NCI-H1417 (cell line): ENCODE data around the gene NR5A2.
"Not testable (repeated sequence)": the region's sequence is repeated elsewhere in the genome, so short reads cannot be mapped to it uniquely, and the experiment has no call there.

Experiments
- DNase-seq, 3 experiments: peaks; one replicate each; lab custom pipeline; 2025; lab: John Stamatoyannopoulos, UW

The NR5A2 gene

DNA sequence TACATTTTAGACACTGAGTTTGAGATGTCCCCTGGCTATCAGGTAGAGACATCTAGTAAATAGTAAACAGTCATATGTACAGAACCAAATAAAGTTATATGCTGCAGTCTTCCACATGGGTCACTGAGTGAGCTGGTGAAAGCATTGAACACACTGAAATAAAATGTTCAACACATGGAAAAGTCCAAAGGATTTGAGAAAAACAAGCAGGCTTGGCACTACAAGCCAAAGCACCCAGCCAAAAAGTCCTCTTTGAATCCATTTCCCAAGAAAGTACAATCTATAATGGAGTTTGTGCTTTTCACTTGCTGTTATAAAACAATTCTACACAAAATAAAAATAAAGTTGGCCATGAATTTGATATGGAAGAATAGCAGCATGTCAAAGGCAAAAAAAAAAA is 135.4 kb downstream of the NR5A2 start:
- DNase-seq = no peak

DNA sequence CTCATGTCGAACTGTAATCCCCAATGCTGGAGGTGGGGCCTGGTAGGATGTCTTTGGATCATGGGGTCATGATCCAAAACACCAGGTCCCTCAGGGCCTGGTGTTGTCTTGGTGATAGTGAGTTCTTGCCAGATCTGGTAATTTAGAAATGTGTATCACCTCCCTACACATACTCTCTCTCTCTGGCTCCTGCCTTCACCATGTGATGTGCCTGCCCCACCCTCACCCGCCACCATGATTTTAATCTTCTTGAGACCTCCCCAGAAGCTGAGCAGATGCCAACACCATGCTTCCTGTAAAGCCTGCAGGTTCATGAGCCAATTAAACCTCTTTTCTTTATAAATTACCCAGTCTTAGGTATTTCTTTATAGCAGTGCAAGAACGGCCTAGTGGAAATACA is 136.4 kb downstream of the NR5A2 start:
- DNase-seq = no peak

DNA sequence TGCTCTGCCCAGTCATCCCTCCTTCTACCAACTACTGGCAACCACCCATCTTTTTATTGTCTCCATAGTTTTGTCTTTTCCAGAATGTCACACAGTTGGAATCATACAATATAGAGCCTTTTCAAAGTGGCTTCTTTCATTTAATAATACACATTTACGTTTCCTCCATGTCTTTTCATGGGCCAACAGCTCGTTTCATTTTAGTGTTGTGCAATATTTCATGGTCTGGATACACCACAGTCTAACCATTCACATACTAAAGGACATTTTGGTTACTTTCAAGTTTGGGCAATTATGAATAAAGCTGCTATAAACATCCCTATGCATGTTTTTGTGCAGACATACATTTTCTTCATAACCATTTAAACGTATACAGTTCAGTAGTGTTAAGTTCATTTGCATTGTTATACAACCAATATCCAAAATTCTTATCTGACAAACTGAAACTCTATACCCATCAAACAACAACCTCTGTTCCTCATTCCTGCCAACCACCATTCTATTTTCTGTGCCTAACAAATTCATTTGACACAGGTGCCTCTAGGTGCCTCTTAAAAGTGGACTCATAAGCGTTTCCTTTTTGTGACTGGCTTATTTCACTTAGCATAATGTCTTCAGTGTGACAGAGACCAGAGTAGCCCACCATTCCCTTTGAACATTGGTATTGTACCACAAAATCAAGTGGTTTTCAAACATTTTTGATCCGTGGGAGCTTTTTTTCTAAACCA is 138.1 kb downstream of the NR5A2 start:
- no peak for DNase-seq

DNA sequence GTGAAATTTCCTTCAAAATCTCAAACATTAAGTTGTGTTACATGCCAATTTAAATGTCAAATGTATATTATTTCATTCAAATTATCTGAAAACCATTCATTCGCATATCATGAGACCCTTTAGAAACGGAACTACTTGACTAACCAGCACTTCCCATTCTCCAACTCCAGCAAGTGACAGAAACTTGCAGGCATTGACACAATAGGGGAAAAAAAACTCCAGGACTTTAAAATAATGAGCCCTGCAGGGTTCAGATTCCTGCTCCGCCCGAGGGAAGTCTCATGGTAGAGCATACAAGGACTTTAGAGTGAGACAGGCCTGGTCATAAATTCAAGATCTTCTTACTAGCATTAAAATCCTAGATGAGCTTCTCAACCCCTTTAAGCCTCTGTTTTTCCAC is 138.9 kb downstream of the NR5A2 start:
- DNase-seq = no peak

DNA sequence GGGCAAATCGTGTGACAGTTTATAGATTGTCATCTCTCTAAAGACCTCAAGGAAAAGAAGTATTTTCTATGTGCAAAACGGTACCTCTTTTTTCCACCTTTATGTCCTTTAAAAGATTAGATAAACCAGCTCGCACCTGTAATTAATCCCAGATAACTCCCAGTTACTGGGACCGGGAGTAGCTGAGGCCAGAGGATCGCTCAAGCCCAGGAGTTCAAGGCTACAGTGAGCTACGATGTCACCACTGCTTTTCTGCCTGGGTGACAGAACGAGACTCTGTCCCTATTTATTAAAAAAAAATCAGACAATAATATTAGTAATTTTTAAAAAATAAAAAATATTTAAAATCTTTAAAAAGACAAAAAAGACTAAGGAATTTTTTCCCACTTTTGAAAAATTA is 141.4 kb downstream of the NR5A2 start:
- DNase-seq = no peak

DNA sequence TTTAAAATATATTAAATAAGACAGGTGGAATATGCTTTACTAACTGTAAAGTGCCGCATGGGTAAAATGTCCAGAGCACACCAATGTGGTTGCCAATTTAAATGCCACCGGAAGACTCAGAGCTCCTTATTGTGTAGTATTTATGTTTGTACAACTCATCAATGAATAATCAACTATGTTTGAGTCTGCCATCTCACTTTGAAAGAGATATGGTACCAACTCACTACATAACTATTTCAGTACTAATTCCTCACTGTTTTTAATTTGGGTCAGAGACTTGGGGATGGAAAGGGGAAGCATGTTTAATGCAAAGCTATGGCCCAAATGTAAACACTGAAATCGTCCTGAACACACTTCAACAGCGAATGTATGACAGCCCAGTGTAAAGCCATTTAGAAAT is 144.8 kb downstream of the NR5A2 start:
- DNase-seq = no peak

DNA sequence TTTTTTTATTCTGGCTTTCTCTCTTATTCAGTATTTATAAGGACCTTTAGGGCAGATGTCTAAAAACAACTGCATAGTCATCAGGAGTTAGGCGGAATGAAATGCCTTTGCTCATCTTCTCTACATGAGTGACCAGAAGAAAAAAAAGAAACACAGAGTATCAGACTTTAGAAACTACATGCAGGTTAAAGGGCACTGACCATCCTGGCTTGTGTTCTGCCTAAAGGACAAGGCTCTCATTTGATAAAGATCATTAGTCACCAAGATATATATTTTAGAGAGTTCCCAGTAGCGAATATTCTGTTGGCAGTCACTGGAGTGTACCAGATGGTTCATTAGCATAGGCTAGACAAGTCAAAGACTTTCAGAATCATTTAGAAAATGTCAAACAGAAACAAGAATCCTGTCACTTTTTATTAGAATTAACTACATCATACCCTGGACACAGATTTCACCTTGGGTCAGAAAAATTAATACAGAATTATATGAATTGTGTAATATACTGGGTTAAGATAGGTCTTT is 145.6 kb downstream of the NR5A2 start:
- no peak for DNase-seq

DNA sequence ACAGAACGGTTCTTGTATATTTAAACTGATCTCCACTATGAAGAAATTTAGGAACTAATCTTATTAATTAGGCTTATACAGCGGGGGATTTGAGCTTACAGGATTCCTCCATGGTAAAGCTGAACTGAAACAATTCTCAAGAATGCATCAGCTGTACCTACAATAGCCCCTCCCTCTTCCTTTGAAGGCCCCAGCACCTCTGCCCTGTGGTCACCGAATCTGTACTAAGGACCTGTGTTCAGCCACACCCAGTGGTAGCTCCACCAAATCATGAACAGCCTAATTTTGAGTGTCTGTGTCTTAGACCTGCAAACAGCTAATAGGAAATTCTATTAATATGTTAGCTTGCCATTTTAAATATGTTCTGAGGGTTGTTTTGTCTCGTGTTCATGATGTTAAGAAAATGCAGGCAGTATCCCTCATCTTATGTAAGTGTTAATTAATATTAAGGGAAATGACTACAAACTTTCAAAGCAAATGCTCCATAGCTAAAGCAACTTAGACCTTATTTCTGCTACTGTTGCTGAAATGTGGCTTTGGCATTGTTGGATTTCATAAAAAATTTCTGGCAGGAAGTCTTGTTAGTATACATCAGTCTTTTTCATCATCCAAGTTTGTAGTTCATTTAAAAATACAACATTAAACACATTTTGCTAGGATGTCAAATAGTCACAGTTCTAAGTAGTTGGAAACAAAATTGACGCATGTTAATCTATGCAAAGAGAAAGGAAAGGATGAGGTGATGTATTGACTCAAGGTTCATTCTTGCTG is 147.2 kb downstream of the NR5A2 start:
- DNase-seq = no peak

DNA sequence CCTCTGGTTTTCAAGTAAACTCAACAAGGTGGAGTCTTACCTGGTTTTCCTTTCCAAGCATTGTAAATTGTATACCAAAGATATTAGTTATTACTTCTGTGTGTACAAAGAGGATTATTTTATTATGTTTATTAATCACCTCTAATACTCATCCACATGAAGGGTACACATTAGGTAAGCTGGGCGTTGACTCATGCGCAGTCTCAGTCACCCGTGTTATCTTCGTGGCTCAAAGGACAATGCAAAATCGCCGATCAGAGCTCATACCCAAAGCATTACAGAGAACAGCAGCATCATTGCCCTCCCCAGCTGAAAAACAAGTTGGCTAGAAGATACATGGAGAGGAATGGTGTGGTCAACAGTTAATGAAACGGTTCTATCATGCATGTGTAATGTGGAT is 148.7 kb downstream of the NR5A2 start:
- DNase-seq = no peak

DNA sequence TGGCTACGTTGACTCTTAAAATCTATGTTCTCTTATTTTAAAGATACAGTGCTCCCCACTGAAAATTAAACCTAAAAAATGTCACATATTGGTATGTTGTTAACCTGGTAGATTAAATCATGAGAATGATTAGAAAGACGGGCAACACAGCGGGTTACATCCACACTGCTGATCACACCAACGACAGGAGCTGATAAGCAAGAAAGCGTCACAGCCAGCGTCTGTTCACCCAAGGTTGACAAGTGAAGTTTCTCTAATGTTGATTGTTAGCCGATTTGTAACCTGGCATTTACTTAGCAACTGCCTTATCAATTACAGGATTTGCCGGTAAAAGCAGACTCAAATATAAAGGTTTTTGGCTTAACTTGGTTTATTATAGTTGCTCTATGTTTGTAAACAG is 149.3 kb downstream of the NR5A2 start:
- DNase-seq = no peak

DNA sequence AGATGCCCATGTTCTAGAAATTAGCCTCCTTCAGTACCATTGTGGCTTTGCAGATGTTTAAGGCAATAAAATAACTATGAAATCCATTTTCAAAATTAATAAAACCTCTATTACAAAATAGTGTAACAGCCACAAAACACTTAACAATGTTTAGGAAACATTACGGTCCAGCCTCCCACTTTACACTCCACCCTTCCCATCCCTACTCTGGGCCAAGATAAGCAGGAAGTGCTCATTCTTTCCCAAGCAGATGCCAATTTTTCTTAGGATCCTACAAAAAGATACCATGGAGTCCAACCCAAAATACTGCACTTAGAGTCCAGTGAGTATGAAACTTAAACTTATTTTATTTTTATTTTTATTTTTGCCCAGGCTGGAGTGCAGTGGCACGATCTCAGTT is 150.8 kb downstream of the NR5A2 start:
- DNase-seq = no peak

DNA sequence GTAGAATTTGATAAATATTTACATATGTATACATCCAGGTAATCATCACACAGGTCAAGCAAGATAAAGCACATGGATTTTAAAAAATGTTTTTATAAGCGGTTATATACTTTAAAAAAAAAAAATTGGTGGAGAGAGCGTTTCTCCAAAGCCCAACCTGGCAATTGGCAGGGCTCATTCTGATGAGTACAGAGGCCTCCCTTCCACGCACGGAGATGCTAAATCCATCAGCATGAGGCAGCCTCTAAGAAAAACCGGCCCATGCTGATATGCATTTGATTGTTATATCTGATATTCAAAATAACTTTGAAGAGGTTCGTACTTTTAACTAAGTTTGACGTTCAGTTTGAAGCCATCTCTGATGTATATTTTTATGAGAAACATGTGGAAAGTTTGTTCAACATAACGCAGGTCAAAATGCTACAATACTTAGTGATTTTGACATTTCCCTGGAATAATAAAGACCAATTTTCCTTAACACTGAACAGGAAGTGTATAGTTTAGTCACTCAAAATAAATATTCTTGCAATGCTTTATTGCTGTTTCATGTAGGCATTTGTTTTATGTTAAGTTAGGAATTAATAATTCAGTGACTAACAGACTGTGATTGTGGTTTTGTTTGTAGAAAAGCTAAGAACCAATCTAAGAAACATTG is 151.7 kb downstream of the NR5A2 start:
- no peak for DNase-seq

DNA sequence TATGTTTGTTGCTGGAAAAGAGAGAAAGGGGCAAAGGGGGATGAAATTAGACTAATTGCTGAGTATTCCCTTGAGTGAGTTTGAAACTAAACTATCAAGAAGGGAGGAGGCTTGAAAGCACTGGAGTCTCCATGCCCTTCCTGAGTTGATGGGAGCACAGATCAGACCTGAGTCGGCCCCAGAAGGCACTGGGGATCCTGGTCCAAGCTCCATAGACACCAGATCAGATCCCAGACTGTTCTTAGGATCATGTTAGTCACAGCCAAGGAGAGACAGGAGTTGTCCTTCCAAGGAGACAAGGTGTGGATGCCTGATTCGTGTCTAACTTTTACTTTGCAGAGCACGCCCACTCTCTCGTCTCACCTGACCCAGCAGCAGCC is 152.3 kb downstream of the NR5A2 start:
- DNase-seq = no peak

DNA sequence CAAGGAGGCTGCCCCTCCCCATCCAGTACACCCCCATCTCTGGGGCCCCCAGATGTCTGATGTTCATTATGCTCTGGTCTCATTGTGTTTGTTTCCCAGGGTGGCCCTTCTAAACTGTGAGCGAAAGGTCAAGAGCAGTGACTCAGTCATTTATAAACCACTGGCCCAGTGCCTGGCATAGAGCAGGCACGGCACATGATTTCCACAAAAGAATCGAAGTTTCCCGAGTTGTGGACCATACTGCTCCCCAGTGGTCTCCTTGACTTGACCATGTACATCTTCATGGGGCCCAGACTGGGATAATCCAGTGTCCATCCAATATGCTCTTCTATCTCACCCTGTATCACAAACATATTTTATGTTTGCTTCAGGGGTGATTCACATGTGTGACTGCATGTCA is 153.3 kb downstream of the NR5A2 start:
- no peak for DNase-seq

DNA sequence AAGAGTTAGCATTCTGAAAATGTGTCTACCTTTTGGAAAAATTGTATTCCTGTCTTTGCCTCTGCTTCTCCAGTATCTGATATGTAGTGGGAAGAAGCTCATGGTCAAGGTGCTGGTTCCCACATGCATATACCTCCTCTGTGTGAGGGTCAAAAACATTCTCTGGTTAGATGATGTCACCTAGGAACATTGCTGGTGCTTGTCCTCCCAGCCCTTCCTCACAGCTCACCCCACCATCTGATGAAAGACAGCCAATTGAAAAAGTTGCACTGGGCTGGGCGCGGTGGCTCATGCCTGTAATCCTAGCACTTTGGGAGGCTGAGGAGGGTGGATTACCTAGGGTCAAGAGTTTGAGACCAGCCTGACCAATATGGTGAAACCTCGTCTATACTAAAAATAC is 154.4 kb downstream of the NR5A2 start:
- no peak for DNase-seq

DNA sequence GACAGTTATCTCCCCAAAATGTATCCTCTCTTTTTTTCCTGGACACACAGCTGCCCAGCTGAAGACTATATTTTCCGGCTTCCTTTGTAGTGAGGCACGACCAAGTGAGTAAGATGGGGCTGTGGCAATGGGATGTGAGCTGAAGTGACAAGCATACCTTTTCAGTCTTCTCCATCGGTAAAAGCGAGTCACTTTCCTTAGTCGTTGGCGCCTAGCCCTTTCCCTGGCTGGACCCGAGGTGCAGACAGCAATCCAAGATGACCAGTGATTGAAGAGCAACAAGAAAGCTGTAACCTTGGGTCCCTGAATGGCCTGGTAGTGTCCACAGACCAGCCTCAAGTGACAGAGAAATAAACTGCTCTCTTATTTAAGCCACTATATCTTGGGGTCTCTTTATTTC is 155.2 kb downstream of the NR5A2 start:
- no peak for DNase-seq

DNA sequence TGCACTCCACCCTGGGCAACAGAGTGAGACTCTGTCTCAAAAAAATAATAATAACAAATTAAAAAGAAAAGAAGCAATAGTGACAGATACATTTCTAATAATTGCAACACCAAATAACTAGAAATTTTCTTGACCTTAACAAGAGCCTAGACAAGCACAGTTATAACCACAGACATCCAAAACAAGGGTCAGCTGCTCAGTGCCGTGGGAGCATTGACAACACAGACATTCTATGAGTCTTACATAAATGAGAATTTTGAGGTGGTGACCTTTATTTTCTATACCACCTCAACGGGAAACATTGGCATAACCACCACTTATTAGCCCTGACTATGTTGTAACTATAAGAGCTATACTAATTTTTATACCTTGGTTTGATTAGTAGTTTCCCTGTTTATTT is 156.1 kb downstream of the NR5A2 start:
- DNase-seq = no peak

DNA sequence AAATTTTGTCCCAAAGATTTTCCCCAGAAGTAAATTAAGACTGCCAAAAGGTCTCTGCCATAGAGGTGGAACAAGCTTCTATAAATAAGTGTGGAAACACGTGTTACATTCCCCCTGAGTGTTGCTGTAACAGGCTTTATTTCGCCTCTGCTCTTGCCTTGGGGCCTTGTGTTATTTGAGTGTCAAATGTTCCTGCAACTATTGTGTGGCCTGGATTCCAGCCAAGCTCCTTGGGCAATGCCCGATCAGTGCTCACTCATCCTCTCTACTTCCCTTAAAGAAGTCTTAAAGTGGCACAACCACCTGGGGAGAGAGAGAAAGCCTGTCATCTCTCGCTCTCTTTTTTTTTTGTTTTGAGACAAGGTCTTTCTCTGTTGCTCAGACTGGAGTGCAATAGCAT is 156.7 kb downstream of the NR5A2 start:
- DNase-seq = peak; percentile 64 to 89 (median 87)

DNA sequence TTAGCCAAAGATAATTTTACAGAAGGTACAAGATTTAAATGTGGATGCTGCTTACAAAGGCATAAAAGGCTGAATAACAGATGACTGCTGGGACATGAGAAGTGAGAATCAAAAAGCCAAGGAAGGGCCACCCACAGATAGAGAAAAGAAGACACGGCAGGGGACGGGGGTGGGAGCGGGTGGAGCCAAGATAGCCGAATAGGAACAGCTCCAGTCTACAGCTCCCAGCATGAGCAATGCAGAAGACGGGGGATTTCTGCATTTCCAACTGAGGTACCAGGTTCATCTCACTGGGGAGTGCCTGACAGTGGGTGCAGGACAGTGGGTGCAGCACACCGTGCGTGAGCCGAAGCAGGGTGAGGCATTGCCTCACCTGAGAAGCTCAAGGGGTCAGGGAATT is 157.7 kb downstream of the NR5A2 start:
- not testable (repeated sequence) for DNase-seq

DNA sequence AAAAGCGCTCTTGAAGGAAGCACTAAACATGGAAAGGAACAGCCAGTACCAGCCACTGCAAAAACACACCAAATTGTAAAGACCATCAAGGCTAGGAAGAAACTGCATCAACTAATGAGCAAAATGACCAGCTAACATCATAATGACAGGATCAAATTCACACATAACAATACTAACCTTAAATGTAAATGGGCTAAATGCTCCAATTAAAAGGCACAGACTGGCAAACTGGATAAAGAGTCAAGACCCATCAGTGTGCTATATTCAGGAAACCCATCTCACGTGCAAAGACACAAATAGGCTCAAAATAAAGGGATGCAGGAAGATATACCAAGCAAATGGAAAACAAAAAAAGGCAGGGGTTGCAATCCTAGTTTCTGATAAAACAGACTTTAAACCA is 159.8 kb downstream of the NR5A2 start:
- DNase-seq = not testable (repeated sequence)

DNA sequence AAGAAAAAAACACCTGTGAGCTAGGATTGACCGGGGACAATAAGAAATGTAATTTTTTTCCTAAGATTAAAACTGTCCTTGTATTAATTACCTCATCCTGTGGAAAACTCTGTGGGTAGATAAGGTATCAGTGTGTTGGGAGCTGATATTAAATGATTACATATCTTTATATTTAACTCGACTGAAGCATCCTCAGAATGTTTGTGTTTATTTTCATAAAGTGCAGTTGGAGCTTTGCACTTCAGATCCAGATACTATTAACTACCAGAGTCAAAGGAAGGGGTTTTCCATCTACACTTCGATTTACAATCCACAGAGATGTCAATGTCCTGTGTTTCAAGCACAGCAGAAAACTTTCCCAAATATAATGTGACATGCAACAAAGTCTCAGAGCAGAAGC is 164.5 kb downstream of the NR5A2 start:
- no peak for DNase-seq

DNA sequence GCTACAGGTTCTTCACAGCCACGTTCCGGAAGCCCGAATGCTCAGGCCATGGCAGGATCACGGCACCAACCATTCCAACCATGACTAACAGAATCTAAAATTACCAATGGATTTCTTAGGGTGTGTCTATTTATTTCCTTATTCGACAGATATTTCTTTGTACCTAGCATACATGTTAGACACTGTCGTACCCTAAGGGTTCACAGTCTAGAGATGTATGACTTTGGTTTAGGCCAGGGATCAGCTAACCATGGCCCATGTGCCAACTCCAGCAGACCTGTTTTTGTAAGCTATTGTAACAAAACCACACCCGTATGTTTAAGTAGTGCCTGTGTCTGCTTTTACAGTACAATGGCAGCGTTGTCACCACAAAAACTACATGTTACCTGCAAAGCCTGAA is 167.0 kb downstream of the NR5A2 start:
- no peak for DNase-seq

DNA sequence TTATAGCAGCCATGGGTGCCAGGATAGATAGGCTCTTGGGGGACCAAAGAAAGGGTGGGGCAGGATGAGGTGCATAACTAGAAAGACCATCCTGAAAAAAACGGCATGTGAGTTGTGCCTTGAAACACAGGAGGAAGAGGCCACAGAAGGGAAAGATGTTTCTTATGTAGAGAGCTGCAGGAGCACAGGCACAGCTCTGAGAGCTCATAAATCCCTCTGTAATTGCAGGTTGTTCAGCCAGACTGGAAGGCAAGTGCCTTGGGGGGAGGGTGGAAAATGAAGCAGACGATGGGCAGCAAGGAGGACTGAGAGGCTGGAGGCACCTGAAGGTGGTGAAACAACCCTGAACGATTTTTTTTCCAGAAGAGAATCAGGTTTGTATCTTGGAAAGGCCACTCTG is 170.7 kb downstream of the NR5A2 start:
- DNase-seq = peak; percentile 57 to 94 (median 74)
